HG02943 (cell line): ENCODE results near the gene ZNF473.

Experiments
- ATAC-seq: cut with Tn5 transposase; IDR thresholded peaks from one replicate; pipeline ENCODE4 v1.9.1; 2021; ENCODE audit warnings: mild to moderate bottlenecking, low read depth, moderate library complexity; ENCODE audit not compliant: unreplicated experiment

ZNF473 gene

DNA sequence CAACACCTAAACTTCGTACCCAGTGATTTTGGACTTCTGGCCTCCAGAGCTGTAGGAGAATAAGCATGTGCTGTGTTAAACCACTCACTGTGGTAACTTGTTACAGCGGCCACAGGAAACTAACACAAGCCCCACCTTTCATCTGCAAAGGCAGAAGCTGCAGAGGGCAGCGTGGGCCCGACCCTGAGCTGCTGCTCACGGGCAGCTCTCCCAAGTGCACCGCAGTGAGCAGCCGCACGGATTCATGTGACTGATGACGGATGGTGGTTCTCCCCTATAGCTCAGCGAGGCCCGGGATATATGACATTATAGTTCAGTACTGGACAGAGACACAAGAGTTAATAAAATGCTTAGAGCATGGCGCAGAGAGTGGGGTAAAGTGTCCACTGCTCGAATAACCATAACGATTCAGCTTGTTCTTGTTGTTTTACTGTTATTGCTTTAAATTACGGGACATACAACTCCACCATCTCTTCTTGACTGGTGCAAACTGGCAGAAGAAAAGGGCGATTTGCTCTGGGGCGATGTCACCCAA, 22.5 kb upstream of the ZNF473 start:
- ATAC-seq = no peak

DNA sequence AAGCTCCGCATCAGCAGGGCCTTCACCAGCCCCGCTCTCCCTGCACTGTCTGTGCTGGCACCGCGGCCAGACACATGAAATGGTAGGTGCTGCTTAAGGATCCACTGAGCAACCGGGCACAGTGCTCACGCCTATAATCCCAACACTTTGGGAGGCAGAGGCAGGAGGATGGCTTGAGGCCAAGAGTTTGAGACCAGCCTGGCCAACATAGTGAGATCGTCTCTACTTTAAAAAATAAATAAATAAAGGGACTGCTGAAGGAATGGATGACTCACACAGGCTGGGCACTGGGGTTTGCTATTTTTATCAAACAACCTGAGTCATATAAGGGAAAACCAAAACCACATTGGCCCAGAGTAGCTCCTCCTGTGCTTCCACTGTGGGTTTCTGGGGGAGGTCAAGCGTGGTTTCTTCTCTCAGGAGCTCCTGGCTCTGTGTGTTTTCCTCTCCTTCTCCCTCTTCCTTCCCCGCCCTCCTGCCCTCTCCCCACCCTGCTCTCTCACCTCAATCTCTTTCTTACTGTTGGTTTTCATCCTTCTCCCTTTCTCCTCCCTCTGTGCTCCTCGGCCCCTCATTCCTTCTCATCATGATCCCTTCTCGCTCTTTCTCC, 21.9 kb upstream of the ZNF473 start:
- ATAC-seq = no peak

DNA sequence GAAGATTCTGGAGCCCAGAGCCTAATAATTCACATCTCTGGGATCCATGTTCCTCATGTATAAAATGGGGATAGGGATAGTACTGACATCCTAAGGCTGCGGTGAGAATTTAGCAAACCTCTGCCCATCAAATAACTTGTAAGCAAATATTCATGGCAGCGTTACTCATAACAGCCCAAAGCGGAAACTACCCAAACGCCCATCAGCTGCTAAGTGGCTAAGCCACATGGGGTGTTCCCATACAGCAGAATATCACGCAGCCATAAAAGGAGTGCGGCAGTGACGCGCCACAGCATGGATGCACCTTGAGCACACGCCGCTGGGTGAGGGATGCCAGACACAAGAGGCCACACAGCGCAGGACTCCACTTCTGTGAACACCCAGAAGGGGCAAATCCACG, 20.4 kb upstream of the ZNF473 start:
- ATAC-seq = no peak

DNA sequence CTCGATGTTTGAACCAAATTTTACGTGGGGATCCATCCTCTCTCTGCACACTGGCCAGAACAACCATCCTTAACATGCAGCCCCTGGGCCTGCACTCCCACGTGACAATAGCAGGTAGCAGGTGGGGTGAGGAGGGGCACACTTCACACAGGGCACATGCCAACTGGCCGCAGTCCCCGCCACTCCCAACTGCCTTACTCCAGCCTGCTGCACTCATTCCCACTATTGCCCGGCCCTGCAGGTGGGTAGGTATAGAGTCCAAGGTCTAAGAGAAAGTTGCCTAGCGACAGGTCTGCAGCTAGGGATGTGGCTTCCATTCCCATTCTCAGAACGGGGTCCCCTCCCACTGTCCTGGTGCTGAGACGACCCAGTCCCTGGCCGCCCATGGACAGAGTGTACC, 18.6 kb upstream of the ZNF473 start:
- no peak for ATAC-seq

DNA sequence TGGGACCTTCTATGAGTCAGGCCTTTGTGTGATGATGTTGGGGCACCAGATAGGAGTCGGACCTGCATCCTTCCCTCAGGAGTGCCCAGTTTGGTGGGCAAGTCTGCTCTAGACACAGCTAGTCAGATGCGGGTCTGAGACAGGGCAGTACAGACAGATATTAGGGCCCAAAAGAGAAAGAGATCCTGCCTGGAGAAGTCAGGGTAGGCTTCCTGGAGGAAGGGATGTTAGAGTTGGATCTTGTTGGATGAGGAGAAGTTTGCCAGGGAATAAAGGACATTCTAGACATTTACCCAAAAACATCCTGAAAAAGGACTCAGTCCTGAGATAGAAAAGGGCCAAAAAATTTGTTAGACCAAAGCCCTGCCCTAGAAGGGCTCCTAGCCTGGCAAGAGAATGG, 17.9 kb upstream of the ZNF473 start:
- no peak for ATAC-seq

DNA sequence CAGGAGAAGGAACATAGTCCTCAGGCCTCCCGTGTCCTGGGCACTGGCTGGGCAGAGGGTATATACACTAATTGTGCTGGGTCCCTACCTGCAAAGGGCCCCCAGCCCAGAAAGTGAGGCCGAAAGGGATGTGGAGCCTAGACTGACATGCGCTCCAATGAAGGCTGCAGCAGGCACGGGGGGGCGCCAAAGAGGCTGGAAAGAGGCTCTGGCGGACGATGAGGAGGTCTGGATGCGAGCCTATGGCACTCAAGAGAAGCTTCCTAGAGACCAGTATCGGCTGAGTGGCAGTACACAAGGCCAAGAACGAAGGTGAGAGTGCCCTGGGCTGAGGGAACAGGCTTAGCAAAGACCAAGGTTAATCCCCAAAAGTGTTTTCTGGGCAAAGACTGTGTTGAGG, 17.3 kb upstream of the ZNF473 start:
- ATAC-seq = no peak

DNA sequence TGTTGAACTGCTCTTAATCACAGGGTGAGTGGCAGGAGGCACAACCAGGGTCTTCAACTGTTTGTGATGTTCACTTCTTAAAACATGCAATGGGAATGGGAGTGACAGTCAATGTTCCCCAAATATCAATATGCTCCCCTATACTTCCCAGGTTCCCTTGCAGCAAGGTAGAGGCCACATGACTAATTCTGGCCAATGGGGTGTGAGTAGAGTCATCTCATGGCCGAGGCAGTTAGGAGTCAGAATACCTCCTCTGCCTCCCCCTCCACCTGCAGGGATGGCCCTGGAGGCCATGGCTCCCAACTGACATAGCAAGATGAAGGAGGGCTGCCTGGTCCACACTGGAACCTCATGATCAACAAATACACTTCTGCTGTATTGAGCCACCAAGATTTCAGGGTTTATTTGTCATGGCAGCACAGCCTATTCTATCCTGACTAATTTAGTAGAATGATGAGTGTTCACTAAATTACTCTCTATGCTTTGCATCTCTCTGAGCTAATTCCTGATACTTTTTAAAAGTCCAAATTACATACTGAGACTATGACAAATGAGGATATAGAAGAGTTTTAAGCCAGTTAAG, 9.5 kb upstream of the ZNF473 start:
- ATAC-seq = no peak

DNA sequence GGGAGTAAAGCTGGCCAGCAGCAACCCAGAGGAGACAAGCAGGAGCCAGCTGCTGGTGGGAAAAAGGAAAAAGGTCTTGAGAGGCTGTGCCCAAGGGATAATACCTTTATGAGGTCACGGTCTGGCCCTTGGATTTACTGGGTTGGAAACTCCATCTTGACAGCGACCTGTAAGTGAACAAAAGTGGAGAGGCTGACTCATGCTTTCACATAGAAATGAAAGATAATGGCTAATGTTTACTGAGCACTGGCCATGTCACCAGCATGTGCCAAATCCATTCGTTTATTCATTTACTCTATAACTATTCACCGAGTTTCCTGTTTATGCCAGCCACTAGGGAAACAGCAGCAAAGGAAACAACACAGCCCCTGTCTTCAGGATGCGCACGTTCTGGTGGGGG, 5.3 kb upstream of the ZNF473 start:
- ATAC-seq = no peak

DNA sequence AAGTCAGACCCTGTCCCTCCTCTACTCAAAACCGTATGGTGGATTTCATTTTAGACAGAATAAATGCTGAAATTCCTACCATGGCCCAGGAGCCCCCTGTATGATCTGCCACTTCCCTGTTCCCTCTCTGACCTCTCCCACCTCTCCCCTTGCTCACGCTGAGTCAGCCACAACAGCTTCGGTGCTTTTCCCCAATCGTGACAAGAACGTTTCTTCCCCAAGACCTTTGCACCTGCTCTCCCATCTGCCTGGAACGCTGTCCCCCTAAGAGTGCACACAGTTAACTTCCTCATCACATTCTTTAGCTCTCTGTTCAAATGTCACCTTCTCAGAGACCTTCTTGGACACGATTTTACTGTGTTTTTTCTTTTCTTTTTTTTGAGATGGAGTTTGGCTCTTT, 3.0 kb upstream of the ZNF473 start:
- ATAC-seq = no peak

DNA sequence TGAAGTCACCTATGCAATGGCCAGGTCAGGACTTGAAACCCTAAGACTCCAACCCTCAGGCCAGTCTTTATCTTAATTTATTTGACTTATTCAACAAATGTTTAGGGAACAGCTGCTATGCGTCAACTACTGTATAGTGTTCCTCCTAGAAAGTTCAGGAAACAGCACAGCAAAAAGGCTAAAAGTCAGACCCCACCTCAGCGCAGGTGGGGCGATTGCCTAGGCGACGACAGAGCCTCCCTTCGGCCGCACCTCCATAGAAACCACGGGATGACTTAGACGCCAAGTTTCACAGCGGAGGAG, 1.1 kb upstream of the ZNF473 start:
- no peak for ATAC-seq

DNA sequence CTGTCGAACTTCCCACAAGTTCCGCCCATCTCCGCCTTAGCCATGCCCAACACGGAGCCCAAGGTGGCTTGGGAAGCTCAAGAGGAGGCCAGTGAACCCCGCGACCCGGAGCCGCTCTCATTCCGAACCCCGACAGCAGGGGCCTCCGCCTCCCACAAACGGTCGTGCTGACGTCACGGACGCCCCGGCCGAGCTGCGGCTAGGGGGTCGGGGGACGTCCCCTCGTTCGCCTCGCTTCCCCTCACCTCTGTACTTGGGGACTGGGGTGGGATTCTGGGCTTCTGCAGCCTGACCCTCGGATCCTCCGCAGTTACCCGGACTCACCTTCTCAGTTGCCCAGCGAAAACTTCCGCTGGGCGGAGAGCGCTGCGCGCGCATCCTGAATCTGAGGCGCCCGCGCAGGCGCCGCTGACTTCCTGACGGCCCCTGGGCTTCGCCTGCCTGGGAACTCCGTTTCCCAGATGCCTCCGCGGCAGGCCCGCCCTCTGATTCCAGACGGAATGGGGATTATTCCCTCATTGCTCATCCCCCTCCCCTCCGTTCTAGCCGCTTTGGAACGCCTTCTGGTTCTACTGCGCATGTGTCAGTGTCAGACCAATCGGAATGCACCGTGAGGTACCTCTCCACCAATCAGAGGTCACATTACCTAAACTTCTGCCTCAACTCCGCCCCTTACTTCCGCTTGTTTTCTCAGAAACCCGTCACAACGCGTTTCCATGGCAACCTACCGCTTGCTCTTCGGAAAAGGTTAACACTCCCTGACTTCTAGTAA, 597 bp upstream of the ZNF473 start, which contains the start of gene VRK3:
VRK3 (minus strand) TSS at position 351 of the 772 bp plus-strand sequence. CDS start 9,210 bp downstream, outside the sequence.
- ATAC-seq = peak; percentile 90

DNA sequence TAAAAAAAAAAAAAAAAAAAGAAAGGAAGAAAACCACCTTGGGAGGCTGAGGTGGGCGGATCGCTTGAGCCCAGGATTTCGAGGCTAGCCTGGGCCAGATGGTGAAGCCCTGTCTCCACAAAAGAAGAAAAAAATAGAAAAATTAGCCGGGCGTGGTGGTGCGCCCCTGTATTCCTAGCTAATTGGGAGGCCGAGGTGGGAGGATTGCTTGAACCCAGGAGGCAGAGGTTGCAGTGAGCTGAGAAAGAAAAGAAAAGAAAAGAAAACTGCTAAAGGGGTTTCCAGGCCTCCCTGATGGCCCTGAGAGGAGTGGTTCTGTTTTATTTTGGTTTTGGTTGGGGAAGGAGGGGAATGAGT, 723 bp downstream of the ZNF473 start:
- ATAC-seq = no peak

DNA sequence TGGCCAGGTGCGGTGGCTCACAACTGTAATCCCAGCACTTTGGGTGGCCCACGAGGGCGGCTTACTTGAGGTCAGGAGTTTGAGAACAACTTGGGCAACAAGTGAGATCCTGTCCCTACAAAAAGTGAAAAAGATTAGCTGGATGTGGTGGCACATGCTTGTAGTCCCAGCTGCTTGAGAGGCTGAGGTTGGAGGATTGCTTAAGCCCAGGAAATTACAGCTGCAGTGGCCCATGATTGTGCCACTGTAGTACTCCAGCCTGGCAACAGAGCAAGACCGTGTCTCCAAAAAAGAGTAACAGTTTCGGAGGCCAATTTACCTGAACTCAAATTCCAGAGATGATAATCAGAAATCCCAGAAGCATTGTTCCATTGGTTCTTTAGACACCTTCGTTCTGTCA, 4.4 kb downstream of the ZNF473 start:
- no peak for ATAC-seq

DNA sequence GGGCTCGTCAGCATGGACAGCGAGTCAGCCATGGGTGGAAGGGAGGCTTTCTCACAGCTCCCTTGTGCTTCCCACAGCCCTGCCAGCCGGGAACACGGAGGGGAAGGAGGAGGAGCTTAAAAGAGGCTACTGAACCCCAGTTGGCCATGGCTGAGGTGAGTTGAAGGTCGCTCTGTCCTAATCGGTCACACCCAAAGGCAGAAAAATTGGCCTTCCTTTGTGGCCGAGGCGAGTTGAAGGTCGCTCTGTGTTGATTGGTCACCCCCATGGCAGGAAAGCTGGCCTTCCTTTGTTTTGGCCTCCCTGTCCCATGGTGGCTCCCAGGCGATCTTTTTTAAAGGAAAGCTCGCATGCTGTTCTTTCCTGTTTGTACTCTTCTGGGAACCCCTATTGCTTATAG, 5.1 kb downstream of the ZNF473 start:
- no peak for ATAC-seq

DNA sequence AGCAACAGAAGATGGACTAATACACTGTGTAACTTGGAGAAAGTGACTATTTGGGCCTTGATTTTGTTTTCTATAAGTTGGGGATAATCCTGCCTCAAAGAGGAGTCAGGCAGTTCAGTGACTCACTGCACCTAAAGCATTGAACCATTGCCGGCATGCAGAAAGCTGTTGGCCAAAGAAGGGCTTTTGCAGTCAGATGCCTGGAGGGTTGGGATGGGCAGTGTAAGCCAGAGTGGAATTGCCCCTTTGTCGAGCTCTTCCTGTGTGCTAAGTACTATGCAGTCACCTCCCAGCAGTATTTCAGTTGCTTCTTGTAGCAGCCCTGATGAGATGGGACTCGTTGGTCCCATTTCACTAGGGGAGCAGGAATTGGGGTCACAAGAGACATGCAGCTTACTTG, 11.1 kb downstream of the ZNF473 start:
- no peak for ATAC-seq

DNA sequence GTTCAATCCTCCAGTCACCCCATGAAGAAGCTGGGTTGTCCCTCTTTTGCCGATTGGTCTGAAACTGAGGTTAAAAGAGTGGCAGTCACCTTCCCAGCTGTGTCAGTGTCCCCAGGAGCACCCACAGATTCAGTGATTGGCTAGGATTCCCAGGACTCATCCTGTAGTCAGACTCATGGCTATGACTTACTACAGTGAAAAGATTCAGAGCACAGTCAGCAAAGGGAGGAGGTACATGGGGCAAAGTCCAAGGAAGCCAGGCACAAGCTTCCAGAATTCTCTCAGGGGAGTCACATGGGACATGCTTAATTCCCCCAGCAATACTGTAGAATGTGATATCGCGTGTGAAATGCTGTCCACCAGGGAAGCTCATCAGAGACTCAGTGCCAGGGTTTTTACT, 14.2 kb downstream of the ZNF473 start:
- ATAC-seq = no peak

DNA sequence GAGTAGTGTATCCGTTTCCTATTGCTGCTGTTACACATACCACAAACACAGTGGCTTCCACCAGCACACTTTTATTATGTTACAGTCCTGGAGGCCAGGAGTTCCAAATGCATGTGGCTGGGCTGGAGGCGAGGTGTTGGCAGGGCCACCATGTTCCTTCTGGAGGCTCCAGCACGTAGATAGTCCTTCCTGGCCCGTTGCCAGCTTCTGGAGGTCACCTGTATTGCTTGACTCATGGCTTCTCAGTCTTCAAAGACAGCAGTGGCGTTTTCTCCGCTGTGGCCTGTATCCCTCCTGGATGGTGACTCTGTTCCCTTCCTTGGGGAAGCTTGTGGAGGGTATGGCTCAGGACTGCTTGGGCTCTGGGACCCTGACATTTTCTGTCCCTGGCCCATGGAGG, 15.2 kb downstream of the ZNF473 start:
- ATAC-seq = no peak

DNA sequence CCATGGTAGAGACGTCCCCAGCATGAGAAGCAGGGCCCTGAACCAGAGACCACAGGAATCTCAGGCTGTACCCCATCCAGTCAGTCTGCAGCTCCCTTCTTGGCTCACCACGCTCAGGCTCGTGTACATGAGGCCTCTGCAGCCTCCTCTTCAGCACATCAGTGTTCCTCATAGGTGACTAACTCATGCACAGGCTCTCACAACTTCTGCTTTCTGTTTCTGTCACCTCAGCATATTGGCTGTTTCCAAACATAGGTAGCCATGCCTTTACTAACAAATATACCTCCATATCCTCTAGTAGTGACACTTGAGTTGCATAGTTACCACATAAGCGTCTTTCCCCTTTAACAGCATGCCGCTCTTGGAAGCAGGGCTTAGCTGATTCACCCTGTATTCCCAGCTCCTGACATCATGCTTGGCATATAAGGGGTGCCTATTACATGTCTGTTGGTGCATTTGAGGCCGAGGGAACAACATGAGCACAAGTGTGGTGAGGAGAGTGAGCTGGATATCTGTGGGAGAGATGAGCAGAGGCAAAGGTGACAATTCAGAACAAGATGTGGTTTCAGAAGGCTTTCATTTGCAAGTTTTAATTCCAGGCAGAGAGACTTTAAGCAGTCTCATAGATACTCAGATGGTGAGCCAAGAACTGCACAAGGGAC, 16.7 kb downstream of the ZNF473 start:
- ATAC-seq = no peak

DNA sequence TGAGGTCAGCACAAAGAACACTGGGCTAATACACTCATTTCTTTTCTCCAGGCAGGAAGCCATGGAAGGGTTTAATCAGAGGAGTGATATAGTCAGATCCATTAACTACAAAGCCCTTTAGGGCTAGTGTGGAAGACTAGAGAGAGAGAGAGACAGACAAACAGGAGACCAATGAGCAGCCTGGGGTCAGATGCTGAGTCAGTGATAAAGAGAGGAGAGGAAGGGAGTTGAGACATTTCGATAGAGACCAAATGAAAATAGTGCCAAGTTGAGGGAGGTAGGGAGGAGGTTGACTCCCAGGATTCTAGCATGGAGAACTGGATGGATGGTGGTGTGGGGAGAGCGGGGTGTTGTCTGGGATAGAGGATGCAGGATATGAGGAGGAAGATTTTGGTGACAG, 18.2 kb downstream of the ZNF473 start:
- no peak for ATAC-seq

DNA sequence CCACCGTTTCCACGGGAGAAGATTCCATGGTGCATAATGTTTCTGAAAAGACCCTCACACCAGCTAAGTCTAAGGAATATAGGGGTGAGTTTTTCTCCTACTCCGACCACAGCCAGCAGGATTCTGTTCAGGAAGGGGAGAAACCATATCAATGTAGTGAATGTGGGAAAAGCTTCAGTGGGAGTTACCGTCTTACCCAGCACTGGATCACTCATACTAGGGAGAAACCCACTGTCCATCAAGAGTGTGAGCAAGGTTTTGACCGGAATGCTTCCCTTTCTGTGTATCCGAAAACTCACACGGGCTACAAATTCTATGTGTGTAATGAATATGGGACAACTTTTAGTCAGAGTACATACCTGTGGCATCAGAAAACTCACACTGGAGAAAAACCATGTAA, 19.1 kb downstream of the ZNF473 start:
- no peak for ATAC-seq

DNA sequence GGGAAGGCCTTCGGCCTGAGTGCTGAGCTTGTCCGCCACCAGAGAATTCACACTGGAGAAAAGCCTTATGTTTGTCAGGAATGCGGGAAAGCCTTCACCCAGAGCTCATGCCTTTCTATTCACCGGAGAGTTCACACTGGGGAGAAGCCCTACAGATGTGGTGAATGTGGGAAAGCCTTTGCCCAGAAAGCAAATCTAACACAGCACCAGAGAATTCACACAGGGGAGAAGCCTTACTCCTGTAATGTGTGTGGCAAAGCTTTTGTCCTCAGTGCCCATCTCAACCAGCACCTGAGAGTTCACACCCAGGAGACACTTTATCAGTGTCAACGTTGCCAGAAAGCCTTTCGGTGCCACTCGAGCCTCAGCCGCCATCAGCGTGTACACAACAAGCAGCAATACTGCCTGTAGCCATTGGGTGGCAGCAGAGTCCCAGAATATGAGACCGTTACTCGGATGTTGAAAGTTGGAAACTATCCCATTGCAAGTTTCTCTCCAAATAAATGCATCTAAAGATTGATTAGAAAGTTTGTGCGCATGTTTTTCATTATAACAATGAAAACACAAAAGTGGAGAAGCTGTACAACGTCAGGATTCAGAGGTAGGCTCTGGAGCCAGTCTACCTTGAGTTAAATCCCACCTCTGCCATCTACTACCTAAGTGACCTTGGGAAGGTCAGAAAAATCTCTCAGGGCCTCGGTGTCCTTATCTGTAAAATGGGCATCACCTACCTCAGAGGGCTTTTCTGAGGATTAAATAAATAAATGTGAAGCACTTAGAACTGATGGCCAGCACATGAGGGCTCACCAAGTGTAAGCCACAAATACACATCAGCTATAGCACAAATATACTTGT, 21.1 kb downstream of the ZNF473 start:
- ATAC-seq = no peak
